K562 (cell line): Measurements from ENCODE around the gene FJX1. TPM values are rescaled to one million over a fixed set of nuclear protein-coding genes. Genes with fewer than 3 reads are reported as not detected.
"Not testable (repeated sequence)": the region's sequence is repeated elsewhere in the genome, so short reads cannot be mapped to it uniquely, and the experiment has no call there.

Experiments
- ATAC-seq: fragments of 200-7000 bp; cut with Tn5 transposase; 3 replicates; pipeline ENCODE4 v1.9.1; 2020; ENCODE audit warnings: moderate library complexity
- BruUV-seq: library from RNA; stranded (reverse); fragments of 400-500 nt; replicated peaks from 2 replicates; lab custom pipeline; 2021; lab: Mats Ljungman, UMichigan
- CTCF ChIA-PET: fragments of 300-600 bp; formaldehyde crosslinking; extraction: SDS; loops from one replicate; lab custom pipeline; 2021; ENCODE audit warnings: low intra/inter-chr PET ratio; lab: Yijun Ruan, JAX
- POLR2A ChIA-PET: fragments of 300-600, 350-650 bp; sonication (Branson Sonifier 250); formaldehyde crosslinking; extraction: SDS; loops from one replicate; lab custom pipeline; 2021; ENCODE audit warnings: antibody characterized with exemption, inconsistent platforms; lab: Yijun Ruan, JAX
- DNase-seq, 4 experiments: peaks; one replicate each; pipeline versions ENCODE4 v3.0.0 to v3.0.0-alpha.2; 2011 to 2018; ENCODE audit warnings: low spot score in 3 of 4, mixed read lengths in 3 of 4; ENCODE audit errors: extremely low read depth in 1 of 4
- FAIRE-seq: peaks from 2 replicates; lab custom pipeline; 2011; peaks lifted over from hg19 to GRCh38; lab: Jason Lieb, UNC
- H2AFZ ChIP-seq: 2 replicates; pipeline ENCODE4 v1.6.0; 2011; ENCODE audit warnings: low read depth, low read length, control low read depth, inconsistent platforms
- H3K27ac ChIP-seq: fragments of 200-600 bp; 3 replicates; pipeline ENCODE4 v1.8.0; 2011; ENCODE audit warnings: low read depth, mild to moderate bottlenecking, control low read depth, inconsistent platforms, low read length, moderate library complexity, mixed read lengths; ENCODE audit errors: extremely low read depth
- H3K27me3 ChIP-seq, 2 experiments: fragments of 300-600 bp in 1 of 2; 2 replicates in 1 of 2; 3 replicates in 1 of 2; pipeline versions ENCODE4 v1.6.0 to v1.8.0; 2011; ENCODE audit warnings: inconsistent platforms in 2 of 2, low read length in 2 of 2, mild to moderate bottlenecking in 1 of 2, mixed read lengths in 1 of 2, moderate library complexity in 1 of 2; ENCODE audit not compliant: control insufficient read depth in 2 of 2, insufficient read depth in 2 of 2
- H3K36me3 ChIP-seq: fragments of 300-600 bp; 3 replicates; pipeline ENCODE4 v1.8.0; 2011; ENCODE audit warnings: mild to moderate bottlenecking, low read length, inconsistent platforms; ENCODE audit not compliant: control insufficient read depth, insufficient read depth
- H3K4me1 ChIP-seq, 2 experiments: fragments of 200-600 bp in 1 of 2; replicated peaks in 1 of 2; 2 replicates in 1 of 2; 3 replicates in 1 of 2; pipeline versions ENCODE4 v1.5.1 to v1.8.0; 2011; ENCODE audit warnings: inconsistent platforms in 2 of 2, low read length in 2 of 2, mild to moderate bottlenecking in 1 of 2, mixed read lengths in 1 of 2, moderate library complexity in 1 of 2; ENCODE audit not compliant: control insufficient read depth in 2 of 2, insufficient read depth in 2 of 2
- H3K4me2 ChIP-seq: 2 replicates; pipeline ENCODE4 v1.6.1; 2011; ENCODE audit warnings: low read length, control low read depth, inconsistent platforms, mixed read lengths; ENCODE audit not compliant: insufficient read depth
- H3K4me3 ChIP-seq: fragments of 200-600 bp; sonication (generic), shearing (Covaris generic); 2 replicates; pipeline ENCODE4 v1.5.1; 2016; ENCODE audit warnings: control low read depth, inconsistent platforms
- H3K79me2 ChIP-seq: fragments of 200-600 bp; 3 replicates; pipeline ENCODE4 v1.8.0; 2011; ENCODE audit warnings: low read length, inconsistent platforms; ENCODE audit not compliant: control insufficient read depth, insufficient read depth
- H3K9ac ChIP-seq, 2 experiments: 2 replicates each; pipeline versions ENCODE4 v1.6.0 to v1.6.1; 2011; ENCODE audit warnings: low read depth in 2 of 2, low read length in 2 of 2, control low read depth in 1 of 2, inconsistent platforms in 1 of 2, mild to moderate bottlenecking in 1 of 2, mixed read lengths in 1 of 2; ENCODE audit not compliant: insufficient read depth in 1 of 2
- H3K9me1 ChIP-seq: one replicate; pipeline ENCODE4 v1.6.0; 2011; ENCODE audit warnings: inconsistent platforms, mild to moderate bottlenecking, low read length, moderate library complexity; ENCODE audit not compliant: control insufficient read depth, insufficient read depth
- H3K9me3 ChIP-seq: replicated peaks from 2 replicates; pipeline ENCODE4 v1.5.1; 2011; ENCODE audit warnings: low read depth, low read length, inconsistent platforms; ENCODE audit not compliant: control insufficient read depth, insufficient read depth
- H4K20me1 ChIP-seq: replicated peaks from 2 replicates; pipeline ENCODE4 v1.6.1; 2011; ENCODE audit warnings: low read length, inconsistent platforms, mixed read lengths; ENCODE audit not compliant: control insufficient read depth, insufficient read depth
- HINFP ChIP-seq: fragments of 450-650 bp; conservative IDR thresholded peaks from 2 replicates; pipeline ENCODE4 v1.6.1; 2016; ENCODE audit warnings: missing genetic modification characterization, low read depth, mild to moderate bottlenecking, control low read depth, missing compliant biosample characterization
- KDM1A ChIP-seq, 2 experiments: fragments of 450-650 bp; IDR thresholded peaks; 2 replicates each; pipeline ENCODE4 v1.6.1; 2016; ENCODE audit warnings: mild to moderate bottlenecking in 2 of 2
- ZNF146 ChIP-seq: IDR thresholded peaks from one replicate; pipeline ENCODE4 v1.6.1; 2018; ENCODE audit warnings: missing compliant biosample characterization; ENCODE audit not compliant: unreplicated experiment
- WGBS: fragments of 100-300 bp; shearing (Covaris generic); methylation state at CpG from one replicate; pipeline ENCODE4 v1.1.6; 2016; ENCODE audit warnings: low coverage, mixed read lengths; ENCODE audit not compliant: insufficient coverage; ENCODE audit errors: missing lambda C conversion rate; 5-methylcytosine and 5-hydroxymethylcytosine counted together
- in situ Hi-C: fragments of 300-500 bp; cut with MboI; formaldehyde crosslinking; loops from 4 replicates; pipeline ENCODE4 v1.15.0; 2018; ENCODE audit warnings: inconsistent platforms, mixed read lengths
- intact Hi-C: fragments of 100-400 bp; cut with micrococcal nuclease; formaldehyde crosslinking; loops from 2 replicates; pipeline ENCODE4 v1.14.2; 2022
- polyA plus RNA-seq, 8 experiments: library from polyadenylated mRNA; depleted of rRNA in 4 of 8; stranded (reverse) in 5 of 8; unstranded in 3 of 8; fragments of >200 nt; fragmentation: Nextera tagmentation in 2 of 8; fragmentation: Illumina TruSeq in 1 of 8; extraction: Ambion mirVana in 2 of 8; extraction: Trizol in 1 of 8; gene quantifications; 2 replicates each; pipeline versions ENCODE4 v1.2.1 to v1.2.3, GENCODE V29; 2011 to 2014; ENCODE audit warnings: inconsistent platforms in 1 of 8, missing spikeins in 1 of 8
- total RNA-seq, 7 experiments: library from RNA; depleted of rRNA in 6 of 7; stranded (reverse); fragments of >200 nt in 6 of 7; fragmentation: Illumina TruSeq in 2 of 7; extraction: Trizol in 2 of 7; gene quantifications; 2 replicates each; pipeline versions ENCODE4 v1.2.1 to v1.2.3, GENCODE V29; 2011 to 2021; ENCODE audit warnings: low replicate concordance in 1 of 7

FJX1 gene
- total and polyA plus RNA-seq, 9 of the 15 experiments (the other 6 are each of a cell fraction or from before 2014, with no cell fraction given) = 0.10 to 2.7 (median 0.72) TPM

- no peak for TF ChIP-seq HINFP (tag)
Measured at GRCh38 chr11:35667257-35667656, 49.0 kb downstream of the FJX1 start (continued).

- H3K9me3 ChIP-seq, H3K4me3 ChIP-seq, H2AFZ ChIP-seq, ATAC-seq, BruUV-seq, H4K20me1 ChIP-seq, FAIRE-seq, CTCF ChIA-PET, H3K9ac ChIP-seq, H3K4me2 ChIP-seq, H3K27ac ChIP-seq, H3K9me1 ChIP-seq, intact Hi-C loops, DNase-seq, H3K4me1 ChIP-seq, H3K27me3 ChIP-seq, in situ Hi-C loops: not testable (repeated sequence)
- peak; percentile 72 for TF ChIP-seq ZNF146 (CRISPR knock-in tag)
- TF ChIP-seq KDM1A (IDR thresholded peaks at IDR 0.05) = 0 out of 4 replicates have a peak, but pooled peaks of 1 of the 2 experiments have one; percentile 24
- WGBS = 92% methylated on average over 3 of the region's 3 CpGs
- POLR2A ChIA-PET = interaction anchor here (0.8 kb wide), 1 partner anchor 15 kb away, joined by 3 read pairs; no protein-coding TSS in a partner anchor
- Histone ChIP-seq H3K79me2 (peaks cover 98% of the 10 kb centered on the region), H3K36me3 (peaks cover 12% of the 10 kb centered on the region; the same call in 2 of the 3 replicates)
Measured at GRCh38 chr11:35668350-35668749, 50.1 kb downstream of the FJX1 start.

Other genes with a start within 250 kb of the FJX1 start
- gene SLC1A2, start 198.9 kb upstream of the FJX1 start, total RNA-seq (2014; rRNA removed) = 0.05 TPM in 1 of 2 replicates, not detected in the other
- not detected in 2 replicates for gene SLC1A2, start 198.9 kb upstream of the FJX1 start, total RNA-seq (2014; rRNA removed; fragmentation: Illumina TruSeq; extraction: Trizol)
- gene SLC1A2, start 198.9 kb upstream of the FJX1 start, total RNA-seq (2015; rRNA removed; fragmentation: Illumina TruSeq; extraction: Trizol) = 0.07 TPM in 1 of 2 replicates, not detected in the other
- gene SLC1A2, start 198.9 kb upstream of the FJX1 start, total RNA-seq (2021) = not detected in 2 replicates
- 0.03 TPM in 2 replicates for gene SLC1A2, start 198.9 kb upstream of the FJX1 start, polyA plus RNA-seq (2011; rRNA removed)
- not detected in 2 replicates for gene SLC1A2, start 198.9 kb upstream of the FJX1 start, polyA plus RNA-seq (2014; fragmentation: Illumina TruSeq; extraction: Trizol)
- not detected for gene SLC1A2, start 198.9 kb upstream of the FJX1 start, polyA plus RNA-seq (2014; fragmentation: Nextera tagmentation; extraction: Ambion mirVana)
- gene SLC1A2, start 198.9 kb upstream of the FJX1 start, polyA plus RNA-seq (2014; rRNA removed) = 0.04 TPM in 1 of 2 replicates, not detected in the other
- not detected in 2 replicates for gene PAMR1, start 92.8 kb upstream of the FJX1 start, total RNA-seq (2014; rRNA removed)
- not detected in 2 replicates for gene PAMR1, start 92.8 kb upstream of the FJX1 start, total RNA-seq (2014; rRNA removed; fragmentation: Illumina TruSeq; extraction: Trizol)
- not detected in 2 replicates for gene PAMR1, start 92.8 kb upstream of the FJX1 start, total RNA-seq (2015; rRNA removed; fragmentation: Illumina TruSeq; extraction: Trizol)
- not detected in 2 replicates for gene PAMR1, start 92.8 kb upstream of the FJX1 start, total RNA-seq (2021)
- not detected in 2 replicates for gene PAMR1, start 92.8 kb upstream of the FJX1 start, polyA plus RNA-seq (2011; rRNA removed)
- not detected in 2 replicates for gene PAMR1, start 92.8 kb upstream of the FJX1 start, polyA plus RNA-seq (2014; fragmentation: Illumina TruSeq; extraction: Trizol)
- not detected for gene PAMR1, start 92.8 kb upstream of the FJX1 start, polyA plus RNA-seq (2014; fragmentation: Nextera tagmentation; extraction: Ambion mirVana)
- not detected in 2 replicates for gene PAMR1, start 92.8 kb upstream of the FJX1 start, polyA plus RNA-seq (2014; rRNA removed)
- 20.7 and 37.0 TPM in 2 replicates for gene TRIM44, start 44.3 kb downstream of the FJX1 start, total RNA-seq (2014; rRNA removed)
- gene TRIM44, start 44.3 kb downstream of the FJX1 start, total RNA-seq (2014; rRNA removed; fragmentation: Illumina TruSeq; extraction: Trizol) = 38.0 and 40.3 TPM in 2 replicates
- gene TRIM44, start 44.3 kb downstream of the FJX1 start, total RNA-seq (2015; rRNA removed; fragmentation: Illumina TruSeq; extraction: Trizol) = 30.3 and 31.9 TPM in 2 replicates
- 52.3 and 62.5 TPM in 2 replicates for gene TRIM44, start 44.3 kb downstream of the FJX1 start, total RNA-seq (2021)
- gene TRIM44, start 44.3 kb downstream of the FJX1 start, polyA plus RNA-seq (2011; rRNA removed) = 101 and 105 TPM in 2 replicates
- gene TRIM44, start 44.3 kb downstream of the FJX1 start, polyA plus RNA-seq (2014; fragmentation: Illumina TruSeq; extraction: Trizol) = 79.0 and 89.1 TPM in 2 replicates
- gene TRIM44, start 44.3 kb downstream of the FJX1 start, polyA plus RNA-seq (2014; fragmentation: Nextera tagmentation; extraction: Ambion mirVana) = 10 to 100 TPM in 1 of 2 experiments, 1 to 10 TPM in 1; 8.3 to 12.1 TPM
- gene TRIM44, start 44.3 kb downstream of the FJX1 start, polyA plus RNA-seq (2014; rRNA removed) = 20.9 and 37.2 TPM in 2 replicates